H1 (cell line): ENCODE data around the gene CBLB. TPM values are rescaled to one million over a fixed set of nuclear protein-coding genes. Genes with fewer than 3 reads are reported as not detected.

Source experiments
- CEBPB ChIP-seq: IDR thresholded peaks from 2 replicates; pipeline ENCODE4 v1.6.1; 2012; ENCODE audit warnings: low read depth, low read length
- CHD2 ChIP-seq: IDR thresholded peaks from 2 replicates; pipeline ENCODE4 v1.6.1; 2012; ENCODE audit warnings: low read length, improper control_type of control experiment
- KDM1A ChIP-seq: fragments of 200-600, 300-600 bp; sonication (generic); IDR thresholded peaks from 2 replicates; pipeline ENCODE4 v1.7.1; 2016; ENCODE audit warnings: mild to moderate bottlenecking, low read length, borderline replicate concordance
- NANOG ChIP-seq: IDR thresholded peaks from 2 replicates; pipeline ENCODE4 v1.6.1; 2011; ENCODE audit warnings: low read length, low read depth, mild to moderate bottlenecking, inconsistent platforms; ENCODE audit not compliant: insufficient read depth, poor library complexity, severe bottlenecking
- NRF1 ChIP-seq: IDR thresholded peaks from 2 replicates; pipeline ENCODE4 v1.6.1; 2011; ENCODE audit warnings: mild to moderate bottlenecking, low read depth, low read length, improper control_type of control experiment
- POLR2A ChIP-seq, 2 experiments: IDR thresholded peaks; 1 replicate in 1 of 2; 2 replicates in 1 of 2; pipeline ENCODE4 v1.6.1; 2011; ENCODE audit warnings: low read depth in 2 of 2, low read length in 2 of 2, mild to moderate bottlenecking in 2 of 2; ENCODE audit errors: control extremely low read depth in 1 of 2
- SIN3A ChIP-seq, 2 experiments: IDR thresholded peaks in 1 of 2; conservative IDR thresholded peaks in 1 of 2; 2 replicates each; pipeline ENCODE4 v1.6.1; 2011 to 2012; ENCODE audit warnings: low read length in 2 of 2, improper control_type of control experiment in 1 of 2, low read depth in 1 of 2, mild to moderate bottlenecking in 1 of 2
- TEAD4 ChIP-seq: IDR thresholded peaks from 2 replicates; pipeline ENCODE4 v1.6.1; 2012; ENCODE audit warnings: low read depth, low read length, inconsistent platforms, mixed read lengths
- polyA plus RNA-seq, 7 experiments: library from polyadenylated mRNA; depleted of rRNA in 3 of 7; stranded (reverse) in 5 of 7; unstranded in 2 of 7; fragments of >200 nt in 5 of 7; fragments of 200-250 nt in 2 of 7; gene quantifications; 1 replicate in 5 of 7; 2 replicates in 1 of 7; 4 replicates in 1 of 7; pipeline versions ENCODE4 v1.2.1 to v1.2.3, GENCODE V29; 2011 to 2013; ENCODE audit warnings: missing spikeins in 2 of 7, mixed read lengths in 2 of 7
- total RNA-seq: library from RNA; stranded (reverse); fragmentation: NEBNext Ultra II Directional; extraction: Animal tissue kit (Norgen Biotek cat#: 25700); gene quantifications from 2 replicates; pipeline ENCODE4 v1.2.1, GENCODE V29; 2021

Gene CBLB
- total and polyA plus RNA-seq, 2 of the 8 experiments (the other 6 are each of a cell fraction or from before 2014, with no cell fraction given) = 14.5 to 26.0 TPM

DNA sequence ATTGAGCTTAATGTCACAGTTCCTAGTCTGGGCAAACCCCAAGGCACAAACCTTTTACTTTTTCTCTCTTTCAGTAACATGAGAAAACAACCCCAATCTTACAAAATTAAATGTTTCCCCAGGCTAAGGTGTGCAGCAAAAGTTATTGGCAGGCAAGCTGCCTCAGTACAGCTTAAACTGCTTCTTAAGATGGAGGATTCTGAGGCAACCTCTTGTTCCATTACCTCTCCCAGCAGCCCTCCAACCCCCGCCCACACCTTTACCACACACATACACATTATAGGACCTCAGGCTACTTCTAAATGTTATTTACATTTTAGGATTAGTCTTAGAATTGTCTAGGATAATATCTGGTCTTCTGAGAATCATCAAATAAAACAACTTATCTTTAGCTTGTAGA, 22.3 kb upstream of the CBLB start (continued):
- no peak for TF ChIP-seq SIN3A (conservative IDR thresholded peaks at IDR 0.05 in 1 of 2, IDR thresholded peaks at IDR 0.05 in 1 of 2; ENCODE audit: low read depth in 1 of 2, low read length in 2 of 2)
- TF ChIP-seq NRF1 = no peak
- no peak for TF ChIP-seq CHD2
- TF ChIP-seq CEBPB = no peak
- no peak for TF ChIP-seq NANOG
- TF ChIP-seq POLR2A (IDR thresholded peaks at IDR 0.05; ENCODE audit: control extremely low read depth in 1 of 2, low read depth in 2 of 2, low read length in 2 of 2) = no peak
- no peak for TF ChIP-seq KDM1A
- no peak for TF ChIP-seq TEAD4
